ENCODE results near the gene BHLHA15. TPM values are rescaled to one million over a fixed set of nuclear protein-coding genes. Genes with fewer than 3 reads are reported as not detected.

Gene BHLHA15
- total and polyA plus RNA-seq, 3 donors from 2014 or later, result 0.50 to 2.4 TPM; not detected in 1

DNA sequence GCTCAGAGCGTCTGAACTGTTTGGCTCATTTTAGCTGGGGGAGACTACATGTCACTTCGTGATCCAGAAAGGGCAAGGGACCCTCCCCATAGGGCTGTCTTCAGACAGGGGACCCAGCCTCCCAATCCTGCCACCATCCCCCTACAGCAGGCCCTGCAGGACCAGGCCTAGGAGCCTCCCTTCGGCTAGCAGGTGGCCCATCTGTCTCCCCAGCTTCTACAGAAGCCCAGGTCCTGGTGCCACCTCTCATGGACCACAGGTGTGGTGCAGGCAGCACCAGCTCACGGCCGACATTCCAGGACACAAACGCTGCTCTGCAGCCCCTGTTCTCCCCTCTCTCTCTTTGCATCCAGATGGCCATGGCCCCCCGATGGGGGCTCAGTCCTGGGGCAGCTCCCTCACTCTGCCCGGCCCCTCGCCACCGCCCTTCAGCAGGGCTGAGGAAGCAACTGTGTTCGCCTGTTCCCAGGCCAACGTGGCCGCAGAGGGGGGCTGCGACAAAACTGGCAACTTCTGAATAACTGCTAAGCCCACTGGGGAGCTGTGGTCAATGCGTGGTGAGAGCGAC is 30.5 kb downstream of the BHLHA15 start:
- Histone ChIP-seq H3K4me1 (no peaks in the 10 kb centered on the region), H3K36me3 (ENCODE audit: low read depth, missing control alignments) (no peaks in the 10 kb centered on the region), H3K27me3 (no peaks in the 10 kb centered on the region), H3K4me3 (no peak overlapping the region), H3K9me3 (no peaks in the 10 kb centered on the region), H3K27ac (no peak overlapping the region)
- intact Hi-C loops (cut with DNase I; ENCODE audit: low total_unique reads), result no loop called here
- WGBS, 2 donors, result 70 to 86% methylated on average over 8 to 16 of the region's 16 CpGs
- DNase-seq, result no peak
- TF ChIP-seq POLR2A (IDR thresholded peaks at IDR 0.05), result no peak
- TF ChIP-seq, protein P1, sequence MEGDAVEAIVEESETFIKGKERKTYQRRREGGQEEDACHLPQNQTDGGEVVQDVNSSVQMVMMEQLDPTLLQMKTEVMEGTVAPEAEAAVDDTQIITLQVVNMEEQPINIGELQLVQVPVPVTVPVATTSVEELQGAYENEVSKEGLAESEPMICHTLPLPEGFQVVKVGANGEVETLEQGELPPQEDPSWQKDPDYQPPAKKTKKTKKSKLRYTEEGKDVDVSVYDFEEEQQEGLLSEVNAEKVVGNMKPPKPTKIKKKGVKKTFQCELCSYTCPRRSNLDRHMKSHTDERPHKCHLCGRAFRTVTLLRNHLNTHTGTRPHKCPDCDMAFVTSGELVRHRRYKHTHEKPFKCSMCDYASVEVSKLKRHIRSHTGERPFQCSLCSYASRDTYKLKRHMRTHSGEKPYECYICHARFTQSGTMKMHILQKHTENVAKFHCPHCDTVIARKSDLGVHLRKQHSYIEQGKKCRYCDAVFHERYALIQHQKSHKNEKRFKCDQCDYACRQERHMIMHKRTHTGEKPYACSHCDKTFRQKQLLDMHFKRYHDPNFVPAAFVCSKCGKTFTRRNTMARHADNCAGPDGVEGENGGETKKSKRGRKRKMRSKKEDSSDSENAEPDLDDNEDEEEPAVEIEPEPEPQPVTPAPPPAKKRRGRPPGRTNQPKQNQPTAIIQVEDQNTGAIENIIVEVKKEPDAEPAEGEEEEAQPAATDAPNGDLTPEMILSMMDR (IDR thresholded peaks at IDR 0.05), result no peak

DNA sequence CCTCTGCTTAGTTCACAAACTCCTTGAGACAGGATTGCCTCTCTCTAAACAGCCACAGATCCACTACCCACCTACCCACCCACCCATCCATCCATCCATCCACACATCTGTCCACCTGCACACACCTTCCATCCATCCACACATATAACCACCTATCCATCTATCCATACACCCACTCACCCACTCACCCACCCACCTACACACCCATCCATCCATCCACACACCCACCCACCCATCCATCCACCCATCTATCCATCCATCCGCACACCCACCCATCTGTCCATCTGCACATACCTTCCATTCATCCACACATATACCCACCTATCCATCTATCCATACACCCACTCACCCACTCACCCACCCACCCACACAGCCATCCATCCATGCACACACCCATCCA is 31.1 kb downstream of the BHLHA15 start:
- DNase-seq, result no peak
- no peak overlapping the region for H3K27ac ChIP-seq
- WGBS, 2 donors, result 85 to 89% methylated on average over 1 of the region's 1 CpG
- no peaks in the 10 kb centered on the region for H3K9me3 ChIP-seq
- H3K36me3 ChIP-seq (ENCODE audit: low read depth, missing control alignments), result no peaks in the 10 kb centered on the region
- TF ChIP-seq, protein P1 (IDR thresholded peaks at IDR 0.05), result no peak
- TF ChIP-seq POLR2A (IDR thresholded peaks at IDR 0.05), result no peak
- H3K4me3 ChIP-seq, result no peak overlapping the region
- intact Hi-C loops (cut with DNase I; ENCODE audit: low total_unique reads), result no loop called here
- no peaks in the 10 kb centered on the region for H3K4me1 ChIP-seq
- no peaks in the 10 kb centered on the region for H3K27me3 ChIP-seq

DNA sequence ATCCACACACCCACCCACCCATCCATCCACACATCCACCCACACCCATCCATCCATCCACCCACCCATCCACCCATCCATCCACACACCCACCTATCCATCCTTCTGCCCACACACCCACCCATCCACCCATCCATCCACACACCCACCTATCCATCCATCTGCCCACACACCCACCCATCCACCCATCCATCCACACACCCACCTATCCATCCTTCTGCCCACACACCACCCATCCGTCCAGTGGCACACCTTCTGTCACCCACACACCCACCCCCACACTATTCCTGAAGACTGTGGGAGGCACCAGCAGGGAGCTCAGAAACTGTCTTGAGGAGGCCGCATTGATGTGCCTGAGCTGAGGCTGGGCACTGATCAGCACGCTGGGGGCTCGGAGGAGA is 31.7 kb downstream of the BHLHA15 start:
- intact Hi-C loops (cut with DNase I; ENCODE audit: low total_unique reads), result no loop called here
- no peaks in the 10 kb centered on the region for H3K36me3 ChIP-seq (ENCODE audit: low read depth, missing control alignments)
- TF ChIP-seq, protein P1 (IDR thresholded peaks at IDR 0.05), result no peak
- TF ChIP-seq POLR2A (IDR thresholded peaks at IDR 0.05), result no peak

DNA sequence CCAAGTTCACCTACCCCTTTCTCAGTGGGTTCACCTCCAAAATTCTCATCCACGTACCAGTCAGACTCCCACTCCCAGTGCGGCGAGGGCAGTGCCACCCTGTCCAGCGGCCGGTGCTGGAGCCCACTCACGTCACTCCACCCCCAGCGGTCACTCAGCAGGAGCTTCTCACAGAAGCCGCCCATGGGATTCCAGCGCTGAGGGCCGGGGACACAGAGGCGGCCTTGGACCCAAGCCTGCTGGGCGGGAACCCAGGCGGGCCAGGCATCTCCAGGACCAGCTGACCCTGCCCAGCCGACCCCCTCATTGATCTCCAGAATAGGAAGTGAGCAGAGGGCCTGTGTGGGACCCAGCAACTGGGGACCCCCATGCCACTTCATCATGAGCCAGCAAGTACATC is 33.6 kb downstream of the BHLHA15 start:
- Histone ChIP-seq H3K4me1 (no peaks in the 10 kb centered on the region), H3K27ac (no peak overlapping the region), H3K9me3 (no peaks in the 10 kb centered on the region), H3K36me3 (ENCODE audit: low read depth, missing control alignments) (no peaks in the 10 kb centered on the region), H3K4me3 (no peak overlapping the region), H3K27me3 (no peaks in the 10 kb centered on the region)
- no peak for TF ChIP-seq POLR2A (IDR thresholded peaks at IDR 0.05)
- TF ChIP-seq, protein P1 (IDR thresholded peaks at IDR 0.05), result no peak
- WGBS, 2 donors, result 86 to 89% methylated on average over 1 to 10 of the region's 14 CpGs
- no peak for DNase-seq
- intact Hi-C loops (cut with DNase I; ENCODE audit: low total_unique reads), result no loop called here

More for the DNA sequence above, 31.7 kb downstream of the BHLHA15 start:
- 86 to 96% methylated on average over 4 of the region's 4 CpGs for WGBS, 2 donors
- DNase-seq, result no peak
- H3K4me1 ChIP-seq, result no peaks in the 10 kb centered on the region
- H3K4me3 ChIP-seq, result no peak overlapping the region
- H3K27me3 ChIP-seq, result no peaks in the 10 kb centered on the region
- H3K9me3 ChIP-seq, result no peaks in the 10 kb centered on the region
- H3K27ac ChIP-seq, result no peak overlapping the region

DNA sequence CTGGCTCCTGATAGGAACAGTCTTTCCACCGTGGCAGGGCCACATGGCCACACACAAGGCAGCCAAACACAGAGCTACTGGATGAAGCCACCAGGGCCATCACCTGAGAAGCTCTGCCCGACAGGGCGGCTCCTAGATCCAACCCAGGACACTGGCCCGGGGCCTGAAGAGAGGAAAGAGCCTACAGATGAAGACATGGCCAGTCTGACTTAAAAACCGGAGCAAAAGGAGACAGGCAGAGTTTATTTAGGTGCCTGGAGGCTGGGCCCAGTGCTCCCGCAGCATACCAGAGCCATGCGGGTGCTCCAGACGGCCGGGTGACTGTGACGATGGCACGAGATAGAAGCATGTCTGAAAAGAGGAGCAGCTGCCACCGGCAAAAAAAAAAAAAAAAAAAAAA is 36.9 kb downstream of the BHLHA15 start:
- Histone ChIP-seq H3K27me3 (no peaks in the 10 kb centered on the region), H3K4me1 (peaks cover 8% of the 10 kb centered on the region), H3K9me3 (no peaks in the 10 kb centered on the region), H3K27ac (no peak overlapping the region), H3K4me3 (no peak overlapping the region), H3K36me3 (ENCODE audit: low read depth, missing control alignments) (no peaks in the 10 kb centered on the region)
- intact Hi-C loops (cut with DNase I; ENCODE audit: low total_unique reads), result no loop called here
- no peak for DNase-seq
- WGBS, 2 donors, result 96 to 100% methylated on average over 10 to 12 of the region's 12 CpGs
- no peak for TF ChIP-seq POLR2A (IDR thresholded peaks at IDR 0.05)
- TF ChIP-seq, protein P1 (IDR thresholded peaks at IDR 0.05), result no peak
